Loucy (cell line): ENCODE measurements around the gene C16orf86.

Source experiments
- CTCF ChIP-seq: fragments of 200-600 bp; sonication (generic); conservative IDR thresholded peaks from 2 replicates; pipeline ENCODE4 v1.5.1; 2014; ENCODE audit warnings: mild to moderate bottlenecking, antibody characterized with exemption, low read length
- EZH2phosphoT487 ChIP-seq: fragments of 200-600 bp; IDR thresholded peaks from 2 replicates; pipeline ENCODE4 v1.6.1; 2018; ENCODE audit warnings: antibody characterized with exemption, mild to moderate bottlenecking, moderate library complexity, borderline replicate concordance

DNA sequence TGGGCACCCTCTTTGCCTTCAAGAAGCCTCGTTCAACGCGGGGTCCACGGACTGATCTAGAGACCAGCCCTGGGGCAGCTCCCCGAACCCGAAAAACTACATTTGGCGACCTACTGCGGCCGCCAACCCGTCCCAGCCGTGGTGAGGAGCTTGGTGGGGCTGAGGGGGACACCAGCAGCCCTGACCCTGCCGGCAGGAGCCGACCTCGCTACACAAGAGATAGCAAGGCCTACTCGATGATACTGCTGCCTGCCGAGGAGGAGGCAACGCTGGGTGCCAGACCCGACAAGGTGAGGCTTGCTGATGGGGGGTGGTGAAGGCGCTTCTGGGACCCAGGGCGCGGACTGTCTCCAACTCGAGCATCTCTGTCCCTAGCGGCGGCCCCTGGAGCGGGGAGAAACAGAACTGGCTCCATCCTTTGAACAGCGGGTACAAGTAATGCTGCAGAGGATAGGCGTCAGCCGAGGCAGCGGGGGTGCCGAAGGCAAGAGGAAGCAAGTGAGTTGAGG lies 12.2 kb upstream of the C16orf86 start:
- TF ChIP-seq CTCF (no peak), EZH2phosphoT487 (no peak)
